H9 (cell line): ENCODE measurements around the gene ATP8A1. TPM values are rescaled to one million over a fixed set of nuclear protein-coding genes. Genes with fewer than 3 reads are reported as not detected.

Experiments
- DNase-seq: peaks from one replicate; pipeline ENCODE4 v3.0.0-alpha.2; 2017
- H2AFZ ChIP-seq: one replicate; pipeline ENCODE4 v1.6.1; 2013; ENCODE audit warnings: mild to moderate bottlenecking, low read length, control low read depth, moderate library complexity
- H2AK5ac ChIP-seq: 2 replicates; pipeline ENCODE4 v1.6.1; 2013; ENCODE audit warnings: low read length, control low read depth, mixed read lengths; ENCODE audit not compliant: insufficient read length
- H2BK120ac ChIP-seq: one replicate; pipeline ENCODE4 v1.6.1; 2013; ENCODE audit warnings: low read depth, mild to moderate bottlenecking, low read length, control low read depth, inconsistent platforms; ENCODE audit not compliant: poor library complexity, severe bottlenecking
- H2BK12ac ChIP-seq: 2 replicates; pipeline ENCODE4 v1.6.1; 2013; ENCODE audit warnings: low read length, control low read depth, mixed read lengths, low read depth; ENCODE audit not compliant: insufficient read length
- H2BK15ac ChIP-seq: 2 replicates; pipeline ENCODE4 v1.6.1; 2013; ENCODE audit warnings: low read depth, low read length, control low read depth
- H2BK20ac ChIP-seq: one replicate; pipeline ENCODE4 v1.6.1; 2013; ENCODE audit warnings: low read depth, mild to moderate bottlenecking, low read length, control low read depth, inconsistent platforms; ENCODE audit not compliant: poor library complexity, severe bottlenecking
- H2BK5ac ChIP-seq: 2 replicates; pipeline ENCODE4 v1.6.1; 2013; ENCODE audit warnings: low read length, control low read depth, mixed read lengths; ENCODE audit not compliant: insufficient read length
- H3K14ac ChIP-seq: 2 replicates; pipeline ENCODE4 v1.6.1; 2013; ENCODE audit warnings: low read length, control low read depth; ENCODE audit not compliant: insufficient read depth
- H3K18ac ChIP-seq: 2 replicates; pipeline ENCODE4 v1.6.1; 2013; ENCODE audit warnings: low read depth, mild to moderate bottlenecking, mixed read lengths, low read length, control low read depth; ENCODE audit not compliant: insufficient read length
- H3K23ac ChIP-seq: 2 replicates; pipeline ENCODE4 v1.6.1; 2013; ENCODE audit warnings: low read length, control low read depth, mixed read lengths, low read depth; ENCODE audit not compliant: insufficient read length
- H3K23me2 ChIP-seq: 2 replicates; pipeline ENCODE4 v1.6.1; 2013; ENCODE audit warnings: low read depth, mild to moderate bottlenecking, mixed read lengths, low read length, control low read depth; ENCODE audit not compliant: insufficient read length, poor library complexity, severe bottlenecking
- H3K27ac ChIP-seq: 2 replicates; pipeline ENCODE4 v1.5.1; 2013; ENCODE audit warnings: low read length, control low read depth, mixed read lengths, low read depth; ENCODE audit not compliant: insufficient read length
- H3K27me3 ChIP-seq: 2 replicates; pipeline ENCODE4 v1.6.1; 2013; ENCODE audit warnings: low read length, control low read depth, inconsistent platforms; ENCODE audit not compliant: insufficient read depth
- H3K4ac ChIP-seq: 2 replicates; pipeline ENCODE4 v1.6.1; 2013; ENCODE audit warnings: low read depth, mild to moderate bottlenecking, control low read depth, inconsistent platforms, low read length, moderate library complexity
- H3K4me1 ChIP-seq: 2 replicates; pipeline ENCODE4 v1.6.1; 2013; ENCODE audit warnings: low read length, control low read depth, inconsistent platforms; ENCODE audit not compliant: insufficient read depth
- H3K4me2 ChIP-seq: 2 replicates; pipeline ENCODE4 v1.6.1; 2013; ENCODE audit warnings: low read length, control low read depth, mixed read lengths; ENCODE audit not compliant: insufficient read length, insufficient read depth
- H3K56ac ChIP-seq: 2 replicates; pipeline ENCODE4 v1.6.1; 2013; ENCODE audit warnings: low read depth, mild to moderate bottlenecking, mixed read lengths, low read length, control low read depth; ENCODE audit not compliant: insufficient read length
- H3K79me1 ChIP-seq: 2 replicates; pipeline ENCODE4 v1.6.1; 2013; ENCODE audit warnings: low read depth, mild to moderate bottlenecking, moderate library complexity, low read length, control low read depth, inconsistent platforms; ENCODE audit not compliant: insufficient read depth, poor library complexity, severe bottlenecking
- H3K79me2 ChIP-seq: 2 replicates; pipeline ENCODE4 v1.6.1; 2013; ENCODE audit warnings: low read length, control low read depth, inconsistent platforms; ENCODE audit not compliant: insufficient read depth
- H3K9ac ChIP-seq: 2 replicates; pipeline ENCODE4 v1.6.1; 2013; ENCODE audit warnings: low read length, control low read depth, mixed read lengths; ENCODE audit not compliant: insufficient read length; ENCODE audit errors: extremely low read depth
- H3K9me3 ChIP-seq: one replicate; pipeline ENCODE4 v1.6.1; 2013; ENCODE audit warnings: low read depth, low read length, inconsistent platforms; ENCODE audit not compliant: control insufficient read depth
- H3T11ph ChIP-seq: one replicate; pipeline ENCODE4 v1.6.1; 2013; ENCODE audit warnings: mild to moderate bottlenecking, low read length, control low read depth, inconsistent platforms
- H4K20me1 ChIP-seq: one replicate; pipeline ENCODE4 v1.6.1; 2013; ENCODE audit not compliant: control insufficient read depth, insufficient read length, insufficient read depth
- H4K5ac ChIP-seq: 2 replicates; pipeline ENCODE4 v1.6.1; 2013; ENCODE audit warnings: low read depth, mild to moderate bottlenecking, mixed read lengths, low read length, control low read depth; ENCODE audit not compliant: insufficient read length
- H4K8ac ChIP-seq: replicated peaks from 2 replicates; pipeline ENCODE4 v1.6.1; 2013; ENCODE audit warnings: low read length, control low read depth, mixed read lengths, low read depth; ENCODE audit not compliant: insufficient read length
- H4K91ac ChIP-seq: 2 replicates; pipeline ENCODE4 v1.6.1; 2013; ENCODE audit warnings: low read depth, mild to moderate bottlenecking, moderate library complexity, mixed read lengths, low read length, control low read depth; ENCODE audit not compliant: insufficient read length
- H3K27ac Mint-ChIP-seq, 3 experiments: 2 replicates in 2 of 3; 3 replicates in 1 of 3; pipeline ENCODE4 v1.8.0; 2020 to 2021; ENCODE audit warnings: mixed read lengths in 3 of 3, mild to moderate bottlenecking in 1 of 3, moderate library complexity in 1 of 3
- H3K27me3 Mint-ChIP-seq: 2 replicates; pipeline ENCODE4 v1.8.0; 2021; ENCODE audit warnings: low read depth, mild to moderate bottlenecking, moderate library complexity, mixed read lengths
- H3K36me3 Mint-ChIP-seq, 3 experiments: 2 replicates in 2 of 3; 3 replicates in 1 of 3; pipeline ENCODE4 v1.8.0; 2020 to 2021; ENCODE audit warnings: low read depth in 3 of 3, mixed read lengths in 3 of 3; ENCODE audit not compliant: insufficient read depth in 1 of 3
- H3K4me1 Mint-ChIP-seq, 2 experiments: 2 replicates each; pipeline ENCODE4 v1.8.0; 2020; ENCODE audit warnings: mixed read lengths in 2 of 2
- H3K4me3 Mint-ChIP-seq, 2 experiments: 2 replicates in 1 of 2; 3 replicates in 1 of 2; pipeline ENCODE4 v1.8.0; 2020 to 2021; ENCODE audit warnings: mild to moderate bottlenecking in 2 of 2, mixed read lengths in 2 of 2, moderate library complexity in 1 of 2
- H3K9me3 Mint-ChIP-seq, 2 experiments: 2 replicates in 1 of 2; 3 replicates in 1 of 2; pipeline ENCODE4 v1.8.0; 2020; ENCODE audit warnings: mild to moderate bottlenecking in 2 of 2, mixed read lengths in 2 of 2, moderate library complexity in 1 of 2
- CTCF ChIP-seq: fragments of 200-600 bp; sonication (generic); conservative IDR thresholded peaks from 3 replicates; pipeline ENCODE4 v1.8.0; 2021; ENCODE audit warnings: antibody characterized with exemption, mild to moderate bottlenecking
- WGBS: extraction: QIAGEN DNeasy Blood & Tissue Kit; methylation state at CpG from one replicate; pipeline ENCODE4 v1.1.7; 2013; ENCODE audit warnings: missing lambda C conversion rate, low lambda C conversion rate, mixed read lengths; ENCODE audit not compliant: insufficient read length; ENCODE audit errors: extremely low coverage; 5-methylcytosine and 5-hydroxymethylcytosine counted together
- total RNA-seq: library from RNA; stranded (reverse); gene quantifications from 2 replicates; pipeline ENCODE4 v1.2.1, GENCODE V29; 2021

The ATP8A1 gene
- total RNA-seq, 1 experiment from 2014 or later: 5.1 TPM

- Histone ChIP-seq H3K23me2 (no peaks in the 10 kb centered on the region), H3K9ac (no peak overlapping the region), H3K9me3 (no peaks in the 10 kb centered on the region), H3T11ph (no peak overlapping the region), H3K23ac (no peak overlapping the region), H3K4ac (no peak overlapping the region), H4K91ac (no peak overlapping the region), H3K79me1 (no peaks in the 10 kb centered on the region), H2BK120ac (no peak overlapping the region), H3K14ac (no peak overlapping the region), H3K4me1 (peaks cover 2% of the 10 kb centered on the region; the same call in 1 of the 2 replicates), H3K56ac (no peak overlapping the region), H4K5ac (no peak overlapping the region), H2BK5ac (no peak overlapping the region), H2BK12ac (no peak overlapping the region), H3K79me2 (no peaks in the 10 kb centered on the region), H3K27ac (no peak overlapping the region), H3K18ac (no peak overlapping the region), H2AK5ac (no peak overlapping the region), H2BK15ac (no peak overlapping the region), H4K8ac (no peak overlapping the region), H3K27me3 (no peaks in the 10 kb centered on the region), H2AFZ (no peak overlapping the region), H2BK20ac (no peak overlapping the region), H4K20me1 (no peaks in the 10 kb centered on the region), H3K4me2 (no peak overlapping the region)
- no peak for DNase-seq
- WGBS: no CpG with 5 or more reads among the region's 3 CpGs
- no peak for TF ChIP-seq CTCF
- Mint-ChIP-seq H3K27me3 (no peaks in the 10 kb centered on the region; the same call in 1 of the 2 replicates), H3K36me3 (peaks cover 23 to 30% (median 25%) of the 10 kb centered on the region in 3 experiments), H3K9me3 (peaks cover 5 to 9% of the 10 kb centered on the region in 2 experiments; a peak in 4 of 5 replicates), H3K27ac (peak overlapping the region in 1 of 3 experiments; percentile 55; a peak in 1 of 7 replicates), H3K4me1 (peaks cover 36 to 42% of the 10 kb centered on the region in 2 experiments), H3K4me3 (no peak overlapping the region)
Observed at GRCh38 chr4:42458657-42459056, 198.2 kb downstream of the ATP8A1 start.
